Trophoblast cell (in vitro differentiated cells and primary cell): ENCODE data around the gene FAM222A.

Experiments
- DNase-seq, 2 donors: peaks; one replicate each; pipeline ENCODE4 v3.0.0-alpha.2; 2016
- H2AFZ ChIP-seq: 2 replicates; pipeline ENCODE4 v1.6.1; 2013; ENCODE audit warnings: low read length, moderate library complexity, mild to moderate bottlenecking; ENCODE audit not compliant: insufficient read depth, poor library complexity
- H2AK5ac ChIP-seq: 2 replicates; pipeline ENCODE4 v1.6.1; 2013; ENCODE audit warnings: mild to moderate bottlenecking, low read length
- H2BK120ac ChIP-seq: 2 replicates; pipeline ENCODE4 v1.6.1; 2013; ENCODE audit warnings: low read length, mild to moderate bottlenecking, moderate library complexity; ENCODE audit not compliant: insufficient read depth, poor library complexity
- H2BK12ac ChIP-seq: 2 replicates; pipeline ENCODE4 v1.6.1; 2013; ENCODE audit warnings: mild to moderate bottlenecking, low read length, moderate library complexity
- H2BK5ac ChIP-seq: 2 replicates; pipeline ENCODE4 v1.6.1; 2013; ENCODE audit warnings: low read length, low read depth, moderate library complexity, mild to moderate bottlenecking; ENCODE audit not compliant: poor library complexity
- H3K14ac ChIP-seq: 2 replicates; pipeline ENCODE4 v1.6.1; 2013; ENCODE audit warnings: mild to moderate bottlenecking, low read length
- H3K18ac ChIP-seq: 2 replicates; pipeline ENCODE4 v1.6.1; 2013; ENCODE audit warnings: mild to moderate bottlenecking, low read length
- H3K23ac ChIP-seq: 2 replicates; pipeline ENCODE4 v1.6.1; 2013; ENCODE audit warnings: low read length
- H3K27ac ChIP-seq: 2 replicates; pipeline ENCODE4 v1.5.1; 2013; ENCODE audit warnings: low read depth, mild to moderate bottlenecking, inconsistent platforms, low read length, moderate library complexity
- H3K27me3 ChIP-seq: 2 replicates; pipeline ENCODE4 v1.6.1; 2013; ENCODE audit warnings: inconsistent platforms, mild to moderate bottlenecking, low read length, moderate library complexity; ENCODE audit not compliant: insufficient read depth
- H3K36me3 ChIP-seq, 2 experiments: 1 replicate in 1 of 2; 2 replicates in 1 of 2; pipeline ENCODE4 v1.6.1; 2013; ENCODE audit warnings: low read length in 2 of 2, mild to moderate bottlenecking in 2 of 2, moderate library complexity in 1 of 2; ENCODE audit not compliant: insufficient read depth in 2 of 2, control insufficient read depth in 1 of 2
- H3K4ac ChIP-seq: 2 replicates; pipeline ENCODE4 v1.6.1; 2013; ENCODE audit warnings: low read depth, mild to moderate bottlenecking, low read length, moderate library complexity
- H3K4me1 ChIP-seq, 2 experiments: 1 replicate in 1 of 2; 2 replicates in 1 of 2; pipeline ENCODE4 v1.6.1; 2013; ENCODE audit warnings: low read length in 2 of 2, mild to moderate bottlenecking in 2 of 2, moderate library complexity in 1 of 2; ENCODE audit not compliant: insufficient read depth in 2 of 2, control insufficient read depth in 1 of 2
- H3K4me2 ChIP-seq: 2 replicates; pipeline ENCODE4 v1.6.1; 2013; ENCODE audit warnings: inconsistent platforms, mild to moderate bottlenecking, low read length, moderate library complexity
- H3K4me3 ChIP-seq: 2 replicates; pipeline ENCODE4 v1.5.1; 2013; ENCODE audit warnings: mild to moderate bottlenecking, low read depth, low read length, inconsistent platforms
- H3K79me1 ChIP-seq: one replicate; pipeline ENCODE4 v1.6.1; 2013; ENCODE audit warnings: low read length
- H3K79me2 ChIP-seq: 2 replicates; pipeline ENCODE4 v1.6.1; 2013; ENCODE audit warnings: low read length, mild to moderate bottlenecking; ENCODE audit not compliant: control insufficient read depth, insufficient read depth, poor library complexity
- H3K9ac ChIP-seq: 2 replicates; pipeline ENCODE4 v1.6.1; 2013; ENCODE audit warnings: mild to moderate bottlenecking, low read length
- H3K9me3 ChIP-seq: 2 replicates; pipeline ENCODE4 v1.6.1; 2013; ENCODE audit warnings: low read depth, mild to moderate bottlenecking, control low read depth, inconsistent platforms, low read length; ENCODE audit not compliant: insufficient read depth
- H4K12ac ChIP-seq: 2 replicates; pipeline ENCODE4 v1.6.1; 2013; ENCODE audit warnings: low read depth, mild to moderate bottlenecking, low read length, moderate library complexity
- H4K8ac ChIP-seq: 2 replicates; pipeline ENCODE4 v1.6.1; 2013; ENCODE audit warnings: low read depth, mild to moderate bottlenecking, low read length, moderate library complexity
- H4K91ac ChIP-seq: one replicate; pipeline ENCODE4 v1.6.1; 2013; ENCODE audit warnings: low read depth, mild to moderate bottlenecking, low read length, moderate library complexity
- WGBS: extraction: QIAGEN DNeasy Blood & Tissue Kit; methylation state at CpG from one replicate; pipeline ENCODE4 v1.1.7; 2013; ENCODE audit warnings: missing lambda C conversion rate; ENCODE audit not compliant: insufficient read length, insufficient coverage; ENCODE audit errors: extremely low coverage; 5-methylcytosine and 5-hydroxymethylcytosine counted together

Gene FAM222A

GRCh38 chr12:109781668-109782325 lies 68.2 kb downstream of the FAM222A start:
- Histone ChIP-seq H3K9me3 (peaks cover 12% of the 10 kb centered on the region), H3K4me1 (peaks cover 0 to 4% of the 10 kb centered on the region in 2 experiments), H2BK120ac (no peak overlapping the region), H3K9ac (no peak overlapping the region), H3K36me3 (peaks cover 0 to 8% of the 10 kb centered on the region in 2 experiments), H3K79me1 (no peaks in the 10 kb centered on the region), H3K27me3 (no peaks in the 10 kb centered on the region), H3K18ac (no peak overlapping the region), H3K4ac (no peak overlapping the region), H2BK5ac (no peak overlapping the region), H3K23ac (no peak overlapping the region), H2AK5ac (no peak overlapping the region), H3K27ac (no peak overlapping the region), H2BK12ac (no peak overlapping the region), H3K14ac (no peak overlapping the region), H3K4me2 (no peak overlapping the region), H3K4me3 (no peak overlapping the region), H4K91ac (no peak overlapping the region), H3K79me2 (no peaks in the 10 kb centered on the region), H4K8ac (no peak overlapping the region), H4K12ac (no peak overlapping the region), H2AFZ (no peak overlapping the region)
- no CpG with 5 or more reads among the region's 10 CpGs for WGBS
- DNase-seq, result no peak

GRCh38 chr12:109782326-109782703 lies 68.7 kb downstream of the FAM222A start:
- DNase-seq, result no peak
- H3K4me3 ChIP-seq, result no peak overlapping the region
- no peak overlapping the region for H3K27ac ChIP-seq
- no peak overlapping the region for H2AFZ ChIP-seq
- no peaks in the 10 kb centered on the region for H3K79me1 ChIP-seq
- H4K12ac ChIP-seq, result no peak overlapping the region
- no peak overlapping the region for H3K4me2 ChIP-seq
- H3K79me2 ChIP-seq, result no peaks in the 10 kb centered on the region
- no peak overlapping the region for H2BK5ac ChIP-seq
- no peak overlapping the region for H3K18ac ChIP-seq
- H4K8ac ChIP-seq, result no peak overlapping the region
- H3K9ac ChIP-seq, result no peak overlapping the region
- peaks cover 0 to 8% of the 10 kb centered on the region in 2 experiments for H3K36me3 ChIP-seq
- H3K23ac ChIP-seq, result no peak overlapping the region
- peaks cover 0 to 4% of the 10 kb centered on the region in 2 experiments for H3K4me1 ChIP-seq
- no peak overlapping the region for H3K14ac ChIP-seq
- H3K9me3 ChIP-seq, result peaks cover 12% of the 10 kb centered on the region
- no peaks in the 10 kb centered on the region for H3K27me3 ChIP-seq
- no peak overlapping the region for H4K91ac ChIP-seq
- no peak overlapping the region for H2AK5ac ChIP-seq
- WGBS, result no CpG with 5 or more reads among the region's 9 CpGs
- H2BK120ac ChIP-seq, result no peak overlapping the region
- no peak overlapping the region for H2BK12ac ChIP-seq
- H3K4ac ChIP-seq, result no peak overlapping the region

- H3K79me2 ChIP-seq, result no peaks in the 10 kb centered on the region
- H3K4me2 ChIP-seq, result no peak overlapping the region
Observed at GRCh38 chr12:109783135-109783964, 69.7 kb downstream of the FAM222A start.

GRCh38 chr12:109783965-109784244 lies 70.3 kb downstream of the FAM222A start:
- H2AFZ ChIP-seq, result no peak overlapping the region
- H3K27me3 ChIP-seq, result no peaks in the 10 kb centered on the region
- H4K8ac ChIP-seq, result no peak overlapping the region
- no peak overlapping the region for H2BK12ac ChIP-seq
- no peaks in the 10 kb centered on the region for H3K79me1 ChIP-seq
- H3K23ac ChIP-seq, result no peak overlapping the region
- H3K36me3 ChIP-seq, result peaks cover 4 to 8% of the 10 kb centered on the region in 2 experiments
- no peak overlapping the region for H3K4ac ChIP-seq
- H3K9me3 ChIP-seq, result peaks cover 15% of the 10 kb centered on the region
- H4K91ac ChIP-seq, result no peak overlapping the region
- peaks cover 0 to 4% of the 10 kb centered on the region in 2 experiments for H3K4me1 ChIP-seq
- H2BK120ac ChIP-seq, result no peak overlapping the region
- H2BK5ac ChIP-seq, result no peak overlapping the region
- no peak overlapping the region for H3K4me3 ChIP-seq
- H3K14ac ChIP-seq, result no peak overlapping the region
- H3K27ac ChIP-seq, result no peak overlapping the region
- H3K79me2 ChIP-seq, result no peaks in the 10 kb centered on the region
- no CpG with 5 or more reads among the region's 8 CpGs for WGBS
- no peak for DNase-seq
- no peak overlapping the region for H3K18ac ChIP-seq
- no peak overlapping the region for H3K9ac ChIP-seq
- H4K12ac ChIP-seq, result no peak overlapping the region
- H3K4me2 ChIP-seq, result no peak overlapping the region
- H2AK5ac ChIP-seq, result no peak overlapping the region

More at GRCh38 chr12:109783135-109783964, 69.7 kb downstream of the FAM222A start:
- Histone ChIP-seq H3K9me3 (peaks cover 12% of the 10 kb centered on the region), H3K9ac (no peak overlapping the region), H3K27me3 (no peaks in the 10 kb centered on the region), H3K4ac (no peak overlapping the region), H3K18ac (no peak overlapping the region), H3K4me1 (peaks cover 0 to 4% of the 10 kb centered on the region in 2 experiments), H3K23ac (no peak overlapping the region), H2BK5ac (no peak overlapping the region), H3K14ac (no peak overlapping the region), H2AFZ (no peak overlapping the region), H3K27ac (no peak overlapping the region), H3K36me3 (peaks cover 4 to 8% of the 10 kb centered on the region in 2 experiments), H3K79me1 (no peaks in the 10 kb centered on the region), H2AK5ac (no peak overlapping the region), H4K12ac (no peak overlapping the region), H2BK120ac (no peak overlapping the region), H2BK12ac (no peak overlapping the region), H4K91ac (no peak overlapping the region), H4K8ac (no peak overlapping the region), H3K4me3 (no peak overlapping the region)
- no CpG with 5 or more reads among the region's 28 CpGs for WGBS
- DNase-seq, result no peak
